Endothelial cell of umbilical vein (primary cell): ENCODE results near the gene RAB11FIP3. TPM values are rescaled to one million over a fixed set of nuclear protein-coding genes. Genes with fewer than 3 reads are reported as not detected.

Experiments used
- BruUV-seq: library from RNA; stranded (reverse); fragments of 400-500 nt; replicated peaks from 2 replicates; lab custom pipeline; 2021; lab: Mats Ljungman, UMichigan
- CTCF ChIA-PET: fragments of 300-600, 350-600 bp; sonication (Branson Sonifier 250); formaldehyde crosslinking; loops from one replicate; lab custom pipeline; 2021; ENCODE audit warnings: antibody characterized with exemption, inconsistent platforms; lab: Charles Lee
- POLR2A ChIA-PET: fragments of 300-600, 350-600 bp; sonication (Branson Sonifier 250); formaldehyde crosslinking; loops from one replicate; lab custom pipeline; 2021; ENCODE audit warnings: antibody characterized with exemption, inconsistent platforms; lab: Charles Lee
- DNase-seq: peaks from one replicate; pipeline ENCODE4 v3.0.0-alpha.2; 2011; ENCODE audit warnings: low read depth, low spot score
- FAIRE-seq: peaks from 2 replicates; lab custom pipeline; 2011; peaks lifted over from hg19 to GRCh38; lab: Jason Lieb, UNC
- H2AFZ ChIP-seq: 2 replicates; pipeline ENCODE4 v1.6.0; 2012; ENCODE audit warnings: low read depth, low read length, control low read depth, inconsistent platforms
- H3K27ac ChIP-seq: 2 replicates; pipeline ENCODE4 v1.5.1; 2011; ENCODE audit warnings: low read depth, mild to moderate bottlenecking, control low read depth, low read length, moderate library complexity; ENCODE audit not compliant: insufficient read depth
- H3K27me3 ChIP-seq, 2 experiments: 2 replicates each; pipeline versions ENCODE4 v1.6.0 to v1.6.1; 2011; ENCODE audit warnings: low read length in 2 of 2, mixed read lengths in 1 of 2; ENCODE audit not compliant: control insufficient read depth in 2 of 2, insufficient read depth in 2 of 2
- H3K36me3 ChIP-seq, 2 experiments: 2 replicates in 1 of 2; 3 replicates in 1 of 2; pipeline ENCODE4 v1.5.1; 2011; ENCODE audit warnings: low read length in 2 of 2, mild to moderate bottlenecking in 1 of 2, moderate library complexity in 1 of 2; ENCODE audit not compliant: control insufficient read depth in 2 of 2, insufficient read depth in 2 of 2; ENCODE audit errors: extremely low read depth in 1 of 2
- H3K4me1 ChIP-seq: 3 replicates; pipeline ENCODE4 v1.5.1; 2011; ENCODE audit warnings: mild to moderate bottlenecking, low read length; ENCODE audit not compliant: control insufficient read depth, insufficient read depth; ENCODE audit errors: extremely low read depth
- H3K4me2 ChIP-seq: 2 replicates; pipeline ENCODE4 v1.6.1; 2011; ENCODE audit warnings: low read length, control low read depth, mixed read lengths; ENCODE audit not compliant: insufficient read depth
- H3K4me3 ChIP-seq, 3 experiments: fragments of 200-600 bp in 1 of 3; sonication (generic), shearing (Covaris generic) in 1 of 3; replicated peaks in 1 of 3; 2 replicates each; pipeline ENCODE4 v1.5.1; 2011 to 2016; ENCODE audit warnings: control low read depth in 3 of 3, low read length in 3 of 3, mild to moderate bottlenecking in 2 of 3, inconsistent platforms in 1 of 3, low read depth in 1 of 3, moderate library complexity in 1 of 3; ENCODE audit not compliant: insufficient read depth in 1 of 3
- H3K79me2 ChIP-seq: 2 replicates; pipeline ENCODE4 v1.6.0; 2012; ENCODE audit warnings: low read length, inconsistent platforms; ENCODE audit not compliant: control insufficient read depth, insufficient read depth
- H3K9ac ChIP-seq: replicated peaks from 2 replicates; pipeline ENCODE3; 2011; ENCODE audit warnings: low read length, control low read depth; ENCODE audit not compliant: insufficient read depth; ENCODE audit errors: extremely low read depth
- H3K9me1 ChIP-seq: replicated peaks from 3 replicates; pipeline ENCODE4 v1.6.0; 2011; ENCODE audit warnings: mild to moderate bottlenecking, low read length; ENCODE audit not compliant: control insufficient read depth, insufficient read depth; ENCODE audit errors: extremely low read depth
- H3K9me3 ChIP-seq: replicated peaks from 2 replicates; pipeline ENCODE4 v1.5.1; 2012; ENCODE audit warnings: low read length, inconsistent platforms; ENCODE audit not compliant: control insufficient read depth, insufficient read depth
- H4K20me1 ChIP-seq: replicated peaks from 2 replicates; pipeline ENCODE3; 2011; ENCODE audit warnings: mild to moderate bottlenecking, low read length; ENCODE audit not compliant: control insufficient read depth, insufficient read depth; ENCODE audit errors: extremely low read depth
- CTCF ChIP-seq, 2 donors: IDR thresholded peaks; 1 replicate in 1 of 2; 2 replicates in 1 of 2; pipeline ENCODE4 v1.5.1; 2011; ENCODE audit warnings: low read length in 2 of 2, mild to moderate bottlenecking in 2 of 2, moderate library complexity in 2 of 2, control low read depth in 1 of 2, inconsistent platforms in 1 of 2, low read depth in 1 of 2; ENCODE audit not compliant: insufficient read depth in 1 of 2; ENCODE audit errors: extremely low read depth in 1 of 2
- EZH2 ChIP-seq: IDR thresholded peaks from 2 replicates; pipeline ENCODE4 v1.6.1; 2012; ENCODE audit warnings: borderline replicate concordance, low read depth, mild to moderate bottlenecking, moderate library complexity, low read length, inconsistent platforms; ENCODE audit not compliant: severe bottlenecking
- FOS ChIP-seq: IDR thresholded peaks from 2 replicates; pipeline ENCODE4 v1.6.1; 2011; ENCODE audit warnings: mild to moderate bottlenecking, low read length, moderate library complexity, borderline replicate concordance; ENCODE audit not compliant: insufficient read depth
- GATA2 ChIP-seq: IDR thresholded peaks from 2 replicates; pipeline ENCODE4 v1.7.0; 2011; ENCODE audit warnings: low read depth, mild to moderate bottlenecking, moderate library complexity, mixed read lengths, low read length; ENCODE audit not compliant: insufficient read length, insufficient read depth
- JUN ChIP-seq: IDR thresholded peaks from 2 replicates; pipeline ENCODE4 v1.6.1; 2011; ENCODE audit warnings: borderline replicate concordance, low read depth; ENCODE audit not compliant: insufficient read length, insufficient read depth
- MAX ChIP-seq: IDR thresholded peaks from 2 replicates; pipeline ENCODE4 v1.6.1; 2011; ENCODE audit not compliant: insufficient read depth, insufficient read length
- MYC ChIP-seq: IDR thresholded peaks from one replicate; pipeline ENCODE4 v1.6.1; 2011; ENCODE audit warnings: mild to moderate bottlenecking, low read depth, low read length
- POLR2A ChIP-seq: IDR thresholded peaks from 2 replicates; pipeline ENCODE4 v1.6.1; 2012; ENCODE audit warnings: low read depth, mild to moderate bottlenecking, control low read depth, low read length
- POLR2AphosphoS5 ChIP-seq: IDR thresholded peaks from 2 replicates; pipeline ENCODE4 v1.6.1; 2012; ENCODE audit warnings: low read depth, mild to moderate bottlenecking, control low read depth, low read length, moderate library complexity; ENCODE audit not compliant: insufficient read depth
- dilution Hi-C: fragments of 300-500 bp; cut with MboI; formaldehyde crosslinking; loops from one replicate; pipeline ENCODE4 v1.15.0; 2019; ENCODE audit warnings: low sequenced_read_pairs; ENCODE audit not compliant: extremely low pct_ligation_motif_present
- intact Hi-C: fragments of 100-400 bp; cut with micrococcal nuclease; formaldehyde crosslinking; loops from one replicate; pipeline ENCODE4 v1.10.0; 2022
- polyA plus RNA-seq, 4 experiments: library from polyadenylated mRNA; depleted of rRNA in 3 of 4; stranded (reverse) in 3 of 4; unstranded in 1 of 4; fragments of >200 nt; gene quantifications; 2 replicates each; pipeline versions ENCODE4 v1.2.1 to v1.2.3, GENCODE V29; 2011 to 2012; ENCODE audit warnings: missing spikeins in 1 of 4
- total RNA-seq: library from RNA; stranded (reverse); gene quantifications from 2 replicates; pipeline ENCODE4 v1.2.3, GENCODE V29; 2021

The RAB11FIP3 gene
- total and polyA plus RNA-seq, 2 donors (not counting 3 experiments of a cell fraction or from before 2014, with no cell fraction given), result 20.5 to 75.9 TPM

GRCh38 chr16:529012-529575 is 103.6 kb downstream of the RAB11FIP3 start:
- peak overlapping the region; percentile 87 for H3K4me2 ChIP-seq
- ChIA-PET POLR2A (no interaction called here), CTCF (no interaction called here)
- FAIRE-seq, result peak; percentile 82
- no peak for DNase-seq
- no TSS peak for BruUV-seq
- no peaks in the 10 kb centered on the region for H3K27me3 ChIP-seq
- TF ChIP-seq EZH2, result no peak
- TF ChIP-seq FOS, result no peak
- TF ChIP-seq CTCF (IDR thresholded peaks at IDR 0.05; ENCODE audit: extremely low read depth in 1 of 2, insufficient read depth in 1 of 2, low read depth in 1 of 2, low read length in 2 of 2), result no peak
- peak; percentile 7 for TF ChIP-seq POLR2AphosphoS5
- no peak for TF ChIP-seq MAX
- peak; percentile 6 for TF ChIP-seq POLR2A
- TF ChIP-seq JUN, result no peak
- TF ChIP-seq MYC, result no peak
- TF ChIP-seq GATA2, result no peak
- dilution Hi-C loops (no loop called here), intact Hi-C loops (loop anchor here (5.0 kb wide), 1 partner anchor 38 kb away; the partner anchor contains the start of genes NHLRC4 and PIGQ)
- H3K9me1 ChIP-seq, result no peaks in the 10 kb centered on the region
- H3K4me1 ChIP-seq, result peaks cover 35% of the 10 kb centered on the region
- H3K27ac ChIP-seq, result peak overlapping the region; percentile 51
- no peaks in the 10 kb centered on the region for H4K20me1 ChIP-seq
- H3K79me2 ChIP-seq, result peaks cover 69% of the 10 kb centered on the region
- H2AFZ ChIP-seq, result no peak overlapping the region
- peak overlapping the region; percentile 42 to 81 (median 78) for H3K4me3 ChIP-seq
- H3K9me3 ChIP-seq, result no peaks in the 10 kb centered on the region
- H3K9ac ChIP-seq, result peak overlapping the region; percentile 50
- peaks cover 0 to 2% of the 10 kb centered on the region in 2 experiments for H3K36me3 ChIP-seq
